ENCODE measurements around the gene ZBTB20.
A peak's percentile ranks its signal among the peaks of the same experiment; 100 is the strongest.

The ZBTB20 gene

GRCh38 chr3:115087512-115087911, 59.6 kb downstream of the ZBTB20 start:
- no peak for DNase-seq

GRCh38 chr3:115086344-115086743, 60.7 kb downstream of the ZBTB20 start:
- DNase-seq = no peak

GRCh38 chr3:115085197-115085865, 61.8 kb downstream of the ZBTB20 start:
- no peak for DNase-seq

- no peak for DNase-seq
Observed at GRCh38 chr3:115084686-115085085, 62.4 kb downstream of the ZBTB20 start.

- no peak for DNase-seq
Observed at GRCh38 chr3:115082260-115082659, 64.8 kb downstream of the ZBTB20 start.

GRCh38 chr3:115081444-115081843, 65.6 kb downstream of the ZBTB20 start:
- no peak for DNase-seq

- DNase-seq = no peak
Observed at GRCh38 chr3:115077501-115078250, 69.4 kb downstream of the ZBTB20 start.

GRCh38 chr3:115074502-115074901, 72.6 kb downstream of the ZBTB20 start:
- no peak for DNase-seq

GRCh38 chr3:115072265-115073021, 74.6 kb downstream of the ZBTB20 start:
- DNase-seq = no peak

- DNase-seq = no peak
Observed at GRCh38 chr3:115071601-115072000, 75.5 kb downstream of the ZBTB20 start.

GRCh38 chr3:115071166-115071565, 75.9 kb downstream of the ZBTB20 start:
- DNase-seq = no peak

GRCh38 chr3:115068799-115069198, 78.3 kb downstream of the ZBTB20 start:
- DNase-seq = no peak

GRCh38 chr3:115062412-115062956, 84.6 kb downstream of the ZBTB20 start:
- DNase-seq = no peak

- DNase-seq = no peak
Observed at GRCh38 chr3:115062009-115062408, 85.1 kb downstream of the ZBTB20 start.

GRCh38 chr3:115052906-115053305, 94.2 kb downstream of the ZBTB20 start:
- no peak for DNase-seq

- DNase-seq = no peak
Observed at GRCh38 chr3:115042351-115042750, 104.7 kb downstream of the ZBTB20 start.

- peak; percentile 38 for DNase-seq
Observed at GRCh38 chr3:115040673-115041286, 106.3 kb downstream of the ZBTB20 start.

GRCh38 chr3:115040246-115040645, 106.8 kb downstream of the ZBTB20 start:
- no peak for DNase-seq

- no peak for DNase-seq
Observed at GRCh38 chr3:115038817-115039216, 108.3 kb downstream of the ZBTB20 start.

- DNase-seq = no peak
Observed at GRCh38 chr3:115022835-115023398, 124.2 kb downstream of the ZBTB20 start.

- no peak for DNase-seq
Observed at GRCh38 chr3:115022199-115022598, 124.9 kb downstream of the ZBTB20 start.

GRCh38 chr3:115021061-115021460, 126.0 kb downstream of the ZBTB20 start:
- DNase-seq = no peak

GRCh38 chr3:115019900-115020299, 127.2 kb downstream of the ZBTB20 start:
- DNase-seq = no peak
